Fibroblast of skin of back (primary cell): ENCODE results near the gene KCNQ2.

ENCODE experiments used
- DNase-seq: peaks from one replicate; pipeline ENCODE4 v3.0.0-alpha.2; 2013

KCNQ2 gene

DNA sequence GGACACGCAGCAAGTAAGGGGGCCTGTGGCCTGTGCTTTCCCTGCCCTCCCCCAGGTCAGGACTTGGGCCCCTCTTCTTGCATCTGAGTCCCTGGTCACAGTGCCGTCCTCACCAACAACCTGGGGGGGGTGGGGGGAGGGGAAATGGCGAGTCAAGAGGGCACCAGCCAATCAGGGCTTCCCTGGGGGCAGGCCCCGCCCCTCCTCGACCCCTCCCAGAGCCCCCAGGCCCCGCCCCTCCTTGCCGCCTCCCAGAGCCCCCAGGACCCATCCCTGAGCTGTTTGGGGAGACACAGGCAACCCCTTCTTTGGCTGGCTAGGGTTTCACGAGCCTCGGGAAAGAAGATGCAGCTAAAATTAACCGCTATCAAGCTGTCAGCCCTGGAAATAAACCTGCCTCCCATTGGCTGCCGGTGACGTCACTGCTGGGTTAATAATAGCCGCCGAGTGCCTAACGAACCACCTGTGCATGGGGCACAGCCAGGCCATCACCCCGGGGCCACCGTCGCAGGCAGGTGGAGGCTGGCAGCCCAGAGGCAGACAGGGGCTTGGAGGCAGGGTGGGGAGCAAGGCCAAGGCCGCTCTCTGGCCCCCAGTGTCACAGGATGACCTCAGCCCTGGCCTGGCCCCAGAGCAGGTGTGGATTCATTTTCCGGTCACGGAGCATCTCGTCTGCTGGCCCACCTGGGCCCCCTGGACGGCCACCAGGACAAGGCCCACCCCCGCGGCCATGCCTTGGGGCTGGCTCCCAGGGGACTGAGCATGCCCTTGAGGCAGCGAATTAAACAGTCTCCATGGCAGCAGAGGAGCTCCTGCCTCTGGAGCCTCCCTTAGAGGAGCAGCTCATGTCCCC, 29.6 kb upstream of the KCNQ2 start:
- DNase-seq: peak; percentile 21

DNA sequence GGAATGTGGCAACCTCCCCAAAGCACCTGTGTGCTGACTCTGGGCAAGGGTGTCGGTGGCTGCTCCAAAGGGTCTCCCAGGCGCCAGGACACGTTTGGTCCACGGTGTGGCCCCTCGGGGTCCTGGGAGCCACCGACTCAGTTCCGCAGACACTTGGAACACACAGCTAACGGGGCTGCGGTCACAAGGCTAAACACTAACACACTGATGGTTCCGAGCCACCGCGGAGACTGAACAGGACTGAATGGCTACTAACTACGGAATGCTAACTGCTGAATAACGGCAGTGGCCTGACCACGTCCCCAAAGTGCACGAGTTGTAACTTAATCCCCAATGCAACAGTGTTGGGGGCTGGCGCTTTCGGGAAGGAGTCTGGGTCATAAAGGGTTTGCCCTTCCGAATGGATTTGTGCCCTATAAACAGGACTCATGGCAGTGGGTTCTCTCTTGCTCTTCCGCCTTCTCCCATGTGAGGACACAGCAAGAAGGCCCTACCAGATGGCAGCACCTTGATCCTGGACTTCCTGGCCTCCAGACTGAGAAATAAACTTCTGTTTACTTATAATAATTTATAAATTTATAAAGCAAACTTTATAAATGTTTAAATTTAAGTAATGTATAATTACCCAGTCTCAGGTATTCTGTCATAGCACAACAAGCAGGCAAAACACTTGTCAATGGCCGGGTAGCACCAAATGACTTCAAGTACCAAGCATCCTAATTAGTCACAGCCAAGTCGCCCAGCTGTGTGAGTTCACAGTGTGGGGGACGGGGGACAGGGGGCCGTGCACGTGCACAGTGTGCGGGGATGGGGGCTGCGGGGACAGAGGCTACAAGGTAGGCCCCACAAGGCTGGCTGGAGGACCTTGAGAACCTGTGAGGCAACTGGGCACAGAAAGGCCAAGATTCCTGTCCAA, 28.7 kb upstream of the KCNQ2 start:
- no peak for DNase-seq

DNA sequence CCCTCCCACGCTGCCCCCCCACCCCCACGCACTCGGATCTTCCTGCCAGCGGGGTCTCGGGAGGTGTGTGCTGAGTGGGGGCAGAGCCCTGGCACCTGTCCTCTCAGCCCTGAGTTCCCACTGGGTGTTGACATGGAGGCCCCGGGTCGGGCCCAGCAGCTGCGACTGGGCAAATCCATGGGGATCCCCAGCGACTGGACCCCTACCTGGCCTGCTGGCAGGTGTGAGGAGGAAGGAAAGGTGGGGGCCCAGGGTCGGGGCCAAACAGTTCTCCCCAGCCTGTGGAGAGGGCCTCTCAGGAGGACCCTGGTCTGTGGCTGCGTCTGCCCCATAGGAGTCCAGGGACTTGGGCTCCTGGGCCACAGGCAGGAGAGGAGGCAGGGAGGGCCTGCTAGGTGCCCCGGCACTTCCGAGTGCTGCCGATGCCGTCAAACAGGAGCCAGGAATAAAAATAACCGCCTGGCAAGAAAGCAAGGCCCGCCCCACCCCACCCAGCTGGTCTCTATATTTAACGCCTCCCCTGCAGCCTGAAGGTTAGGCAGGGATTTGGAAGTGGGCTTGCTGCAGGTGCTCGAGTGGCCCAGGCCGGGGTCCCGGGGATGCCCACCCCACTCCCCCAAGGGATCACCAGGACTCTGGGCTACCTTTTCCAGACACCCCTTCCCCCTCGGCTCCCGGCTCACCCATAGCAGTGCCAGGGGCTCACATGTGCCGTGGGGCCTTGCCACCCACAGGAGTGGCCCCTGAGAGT, 27.9 kb upstream of the KCNQ2 start:
- DNase-seq: no peak

DNA sequence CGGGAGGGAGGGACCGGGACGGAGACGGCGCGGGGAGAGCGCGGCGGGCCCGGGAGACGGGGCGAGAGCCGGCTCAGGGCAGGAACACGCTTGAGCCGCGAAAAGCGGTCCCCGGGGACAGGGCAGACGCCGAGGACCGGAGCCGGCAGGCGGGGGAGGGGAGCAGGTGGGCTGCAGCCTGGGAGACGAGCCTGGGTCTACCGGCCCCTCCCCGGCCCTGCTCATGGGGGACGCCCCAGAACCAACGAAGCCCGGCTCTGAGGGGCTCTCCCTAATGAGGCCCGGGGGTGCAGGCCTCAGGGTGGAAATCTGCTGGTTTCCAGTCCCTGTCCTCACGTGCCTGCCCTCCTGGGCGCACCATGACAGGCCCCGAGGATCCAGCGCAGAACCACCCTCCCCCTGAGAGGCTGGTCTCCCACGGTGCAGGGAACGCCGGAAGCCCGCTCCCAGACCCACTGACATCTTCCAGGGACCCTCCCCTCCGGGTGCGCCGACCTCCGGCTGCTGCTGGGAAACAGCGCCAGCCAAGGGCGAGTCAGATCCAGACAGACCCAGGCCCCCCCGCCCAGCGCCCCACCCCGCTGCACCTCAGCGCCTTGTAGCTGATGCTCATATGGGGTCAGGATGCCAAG, 27.0 kb upstream of the KCNQ2 start:
- no peak for DNase-seq

DNA sequence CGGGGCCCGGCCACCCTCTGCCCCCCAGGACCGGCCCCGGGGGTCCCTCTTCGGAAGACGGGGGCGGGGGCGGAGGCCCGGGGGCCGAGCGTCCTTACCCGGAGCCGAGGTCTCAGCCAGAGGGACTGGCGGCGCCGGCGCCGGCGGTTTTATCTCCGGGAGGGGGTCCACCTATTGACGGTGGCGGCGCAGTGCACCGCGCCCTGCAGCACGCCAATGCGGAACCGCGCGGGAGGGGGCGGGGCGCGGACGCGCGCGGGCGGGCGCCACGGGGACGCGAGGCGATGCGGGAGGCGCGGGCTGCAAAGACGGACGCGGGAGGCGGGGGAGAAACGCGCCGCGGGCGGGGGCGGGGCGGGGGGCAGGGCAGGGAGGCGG, 26.5 kb upstream of the KCNQ2 start, which contains the start of gene EEF1A2:
TSS of gene EEF1A2 (minus strand) at position 124 of the 378 bp plus-strand sequence. CDS start 1,320 bp downstream, outside the sequence.
- no peak for DNase-seq

DNA sequence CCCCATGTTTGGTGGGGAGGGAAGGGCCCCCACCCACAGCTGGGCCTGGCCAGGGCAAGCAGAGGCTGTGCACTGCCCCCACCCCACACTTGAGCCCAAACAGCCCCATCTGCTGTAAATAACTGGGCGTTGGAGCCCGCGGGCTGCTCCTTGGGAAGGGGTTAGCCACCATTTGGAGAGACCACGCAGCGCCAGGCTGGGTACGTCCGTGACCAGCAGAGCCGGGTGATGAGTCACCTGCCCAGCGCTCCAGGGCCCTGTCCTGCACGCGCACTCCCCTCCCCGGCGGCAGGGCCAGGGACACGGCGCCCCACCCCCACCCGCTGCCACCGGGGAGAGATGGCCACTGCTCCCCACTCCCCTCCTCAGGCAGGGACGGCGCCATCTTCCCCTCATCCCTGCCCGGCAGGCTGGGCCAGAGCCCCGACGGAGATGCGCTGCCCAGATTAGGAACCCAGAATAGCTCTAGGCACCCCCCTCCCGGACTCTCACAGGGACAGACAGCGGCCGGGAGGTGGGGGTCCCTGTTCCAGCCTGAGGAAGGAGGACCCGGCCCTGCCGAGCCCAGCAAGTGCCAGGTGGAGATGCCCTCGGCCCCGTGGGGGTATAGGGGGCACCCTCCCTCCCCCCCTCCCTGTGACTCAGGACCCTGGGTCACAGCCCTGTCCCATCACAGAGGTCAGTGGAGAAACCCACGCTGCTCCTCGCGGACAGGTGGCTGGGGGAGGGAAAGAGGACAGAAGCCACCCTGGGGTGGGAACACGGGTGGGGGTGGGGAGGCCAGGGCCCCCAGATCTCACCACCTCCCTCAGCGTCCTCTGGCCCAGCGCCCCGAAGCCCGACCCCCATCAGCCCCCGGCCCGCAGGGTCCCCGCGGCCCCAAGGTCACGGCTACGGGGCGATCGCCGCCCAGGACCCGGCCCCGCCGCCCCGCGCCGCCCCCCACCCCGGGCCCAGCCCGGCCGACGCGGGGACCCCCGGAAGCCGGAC, 25.8 kb upstream of the KCNQ2 start:
- DNase-seq: peak; percentile 49

DNA sequence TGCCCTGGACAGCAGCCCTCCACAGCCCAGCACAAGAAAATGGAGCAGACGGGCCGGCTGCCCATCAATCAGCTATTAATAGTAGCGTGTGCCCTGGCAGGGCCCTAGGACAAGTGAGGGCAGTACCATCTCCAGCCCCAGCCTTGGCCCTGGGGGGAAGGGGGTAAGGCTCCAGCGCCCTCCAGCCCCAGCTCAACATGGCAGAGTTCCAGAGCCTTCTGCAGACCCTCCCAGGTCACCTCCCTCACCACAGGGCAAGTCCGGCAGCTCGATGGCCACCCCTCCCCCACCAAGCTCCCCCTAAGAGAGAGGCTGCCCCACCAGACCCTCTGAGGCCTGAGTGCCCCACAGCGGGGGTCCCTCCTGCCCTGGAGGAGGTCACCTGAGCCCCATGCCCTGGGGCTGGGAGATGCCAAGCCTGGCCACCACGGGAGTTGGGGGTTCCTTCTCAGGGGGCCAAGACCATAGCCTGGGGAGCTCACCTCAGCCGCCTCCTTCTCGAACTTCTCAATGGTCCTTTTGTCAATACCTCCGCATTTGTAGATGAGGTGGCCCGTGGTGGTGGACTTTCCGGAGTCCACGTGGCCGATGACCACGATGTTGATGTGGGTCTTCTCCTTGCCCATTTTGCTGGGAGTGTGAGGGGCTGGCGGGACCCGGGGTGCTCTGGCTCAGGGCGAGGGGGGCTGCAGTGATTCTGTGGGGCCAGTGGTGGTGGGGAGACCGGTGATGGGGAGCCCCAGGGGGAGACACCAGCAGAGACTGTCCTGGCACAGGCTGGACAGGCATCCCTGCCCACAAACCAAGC, 24.9 kb upstream of the KCNQ2 start:
- no peak for DNase-seq

DNA sequence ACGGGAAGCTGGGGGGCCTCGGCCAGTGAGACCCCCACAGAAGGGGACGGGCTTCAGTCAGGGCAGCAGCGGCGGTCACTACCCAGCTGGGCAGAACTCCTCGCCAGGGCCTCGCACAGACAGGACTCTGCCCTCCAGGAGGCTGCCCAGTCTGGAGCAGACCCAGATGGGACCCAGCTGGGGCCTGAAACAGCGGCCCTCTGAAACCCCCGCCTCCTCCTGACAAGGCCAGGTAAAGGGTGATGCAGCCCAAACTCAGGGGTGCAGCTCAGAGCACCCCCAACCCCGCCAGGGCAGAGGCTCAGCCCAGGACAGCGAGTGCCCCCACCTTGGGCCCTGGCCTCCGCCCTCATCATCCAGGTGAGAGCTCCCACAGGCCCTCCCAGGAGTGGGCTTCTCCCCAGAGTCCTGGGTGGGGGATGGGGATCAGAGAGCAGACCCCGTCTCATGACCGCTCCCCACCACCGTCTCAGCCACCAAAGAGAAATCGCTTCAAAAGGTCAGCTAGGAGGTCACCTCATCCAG, 24.2 kb upstream of the KCNQ2 start:
- no peak for DNase-seq

DNA sequence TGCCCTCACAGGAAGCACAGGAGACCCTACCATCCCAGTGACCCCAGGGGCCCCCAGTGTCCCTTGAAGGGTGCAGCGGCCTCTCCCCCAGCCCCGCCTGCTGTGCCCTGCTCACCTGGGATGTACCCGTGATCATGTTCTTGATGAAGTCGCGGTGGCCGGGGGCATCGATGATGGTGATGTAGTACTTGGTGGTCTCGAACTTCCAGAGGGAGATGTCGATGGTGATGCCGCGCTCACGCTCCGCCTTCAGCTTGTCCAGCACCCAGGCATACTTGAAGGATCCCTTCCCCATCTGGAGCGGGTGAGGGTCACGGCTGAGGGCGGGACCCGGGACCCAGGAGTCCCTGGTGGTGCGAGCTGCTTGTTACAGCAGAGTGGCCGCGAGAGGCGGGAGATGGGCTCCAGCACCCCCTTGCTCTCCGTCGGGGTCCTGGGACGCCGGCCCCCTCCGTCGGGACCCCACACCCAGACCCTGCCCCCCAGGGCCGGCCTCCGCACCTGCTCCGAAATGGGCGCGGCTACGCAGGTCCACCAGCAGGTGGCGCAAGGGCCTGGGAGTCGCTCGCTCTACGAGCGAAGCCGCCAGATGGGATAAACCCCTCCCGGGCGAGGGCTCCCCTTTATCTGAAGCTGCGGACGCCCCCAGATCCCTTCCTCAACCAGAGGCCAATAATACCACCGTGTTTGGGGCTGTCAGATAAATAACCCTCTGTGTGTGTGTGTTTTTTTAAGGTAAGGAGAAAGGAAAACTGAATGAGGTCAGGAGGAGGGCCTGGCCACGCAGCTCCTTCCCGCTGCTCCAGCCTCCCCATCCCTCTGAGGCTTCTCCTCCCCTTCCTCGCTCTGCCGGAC, 23.5 kb upstream of the KCNQ2 start:
- DNase-seq: peak; percentile 39

DNA sequence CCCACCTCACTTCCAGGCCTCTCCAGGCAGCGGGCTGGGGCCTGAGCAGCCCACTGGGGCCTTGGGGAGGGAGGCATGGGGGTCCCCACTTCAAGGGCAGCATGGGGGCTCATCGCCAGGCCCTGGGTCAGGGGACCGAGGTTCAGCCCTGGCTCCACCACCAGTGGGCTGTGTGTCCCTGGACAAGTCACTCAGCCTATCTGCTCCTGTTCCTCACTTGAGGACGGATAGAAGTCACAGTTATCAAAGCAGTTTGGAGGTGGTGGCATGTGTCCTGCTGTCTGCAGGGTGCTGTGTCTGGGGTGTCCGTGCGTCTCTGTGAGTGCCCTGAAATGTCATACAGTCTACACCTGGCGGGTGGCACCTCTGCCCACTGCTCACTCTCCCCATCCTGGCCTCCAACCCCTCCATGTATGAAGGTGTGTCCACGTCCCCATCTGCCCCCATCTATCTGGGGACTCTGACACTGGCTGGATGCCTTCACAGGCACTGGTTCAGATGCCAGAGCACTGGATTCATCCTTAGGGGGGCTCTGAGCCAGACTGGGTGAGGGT, 22.8 kb upstream of the KCNQ2 start:
- no peak for DNase-seq

DNA sequence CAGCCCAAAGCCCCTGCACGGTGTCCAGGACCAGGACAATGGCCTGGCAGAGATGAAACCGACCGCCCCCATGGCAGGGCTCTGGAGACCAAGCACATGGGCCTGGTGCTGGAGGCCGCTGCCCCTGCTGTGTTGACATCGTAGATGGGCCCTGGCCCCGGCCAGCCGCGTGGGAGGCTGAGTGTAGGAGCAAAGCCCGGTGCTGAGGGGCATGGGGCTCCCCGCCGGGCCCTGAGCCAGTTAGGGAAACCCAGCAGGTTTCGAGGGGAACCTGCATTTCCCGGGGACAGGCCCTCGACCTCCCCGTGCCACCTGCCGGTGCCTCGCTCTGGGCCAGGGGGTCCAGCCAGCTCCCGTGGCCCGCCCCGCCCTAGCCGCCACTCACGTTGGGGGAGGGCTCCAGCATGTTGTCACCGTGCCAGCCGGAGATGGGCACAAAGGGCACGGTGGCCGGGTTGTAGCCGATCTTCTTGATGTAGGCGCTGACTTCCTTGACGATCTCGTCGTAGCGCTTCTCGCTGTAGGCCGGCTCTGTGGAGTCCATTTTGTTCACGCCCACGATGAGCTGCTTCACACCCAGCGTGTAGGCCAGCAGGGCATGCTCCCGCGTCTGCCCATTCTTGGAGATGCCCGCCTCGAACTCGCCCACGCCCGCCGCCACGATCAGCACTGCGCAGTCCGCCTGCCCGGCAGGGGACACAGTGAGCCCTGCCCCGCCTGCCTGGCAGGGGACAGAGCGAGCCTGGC, 22.1 kb upstream of the KCNQ2 start:
- no peak for DNase-seq

DNA sequence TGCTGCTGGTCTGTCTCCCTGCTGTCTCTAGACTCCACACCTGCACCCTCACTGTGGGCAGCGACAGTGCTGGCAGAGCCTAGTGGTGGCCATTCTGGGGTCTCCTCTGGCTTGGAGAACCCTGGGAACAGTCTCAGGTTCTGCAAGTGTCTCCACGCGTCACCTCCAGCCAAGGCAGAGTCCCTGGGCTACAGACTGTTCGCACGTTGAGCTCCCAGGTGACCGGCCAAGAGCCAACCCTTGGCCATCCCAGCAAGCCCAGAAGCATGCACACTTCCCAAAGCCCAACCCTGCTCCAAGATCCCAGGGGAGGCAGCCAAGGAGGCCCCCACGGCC, 21.6 kb upstream of the KCNQ2 start:
- no peak for DNase-seq

DNA sequence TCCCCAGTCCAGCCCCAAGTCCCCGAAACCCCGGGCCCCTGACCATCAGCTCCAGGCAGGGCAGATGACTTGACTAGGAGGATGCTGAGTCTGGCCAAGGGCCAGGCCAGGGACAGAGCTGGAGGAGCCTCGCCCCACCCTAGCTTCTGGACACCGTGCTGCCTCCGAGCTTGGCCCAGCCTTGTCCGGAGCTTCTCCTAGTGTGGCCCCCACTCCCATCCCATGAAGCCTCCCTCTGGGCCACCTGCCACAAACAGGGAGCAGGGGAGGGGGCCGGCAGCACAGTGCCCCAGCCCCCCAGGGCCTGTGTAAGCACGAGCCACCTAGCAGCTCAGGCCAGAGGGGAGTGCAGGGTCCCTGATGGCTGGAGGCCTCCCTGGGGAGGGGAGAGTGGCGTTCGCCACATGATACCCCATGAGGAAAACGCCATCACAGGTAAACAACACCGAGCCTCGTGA, 21.1 kb upstream of the KCNQ2 start:
- no peak for DNase-seq

DNA sequence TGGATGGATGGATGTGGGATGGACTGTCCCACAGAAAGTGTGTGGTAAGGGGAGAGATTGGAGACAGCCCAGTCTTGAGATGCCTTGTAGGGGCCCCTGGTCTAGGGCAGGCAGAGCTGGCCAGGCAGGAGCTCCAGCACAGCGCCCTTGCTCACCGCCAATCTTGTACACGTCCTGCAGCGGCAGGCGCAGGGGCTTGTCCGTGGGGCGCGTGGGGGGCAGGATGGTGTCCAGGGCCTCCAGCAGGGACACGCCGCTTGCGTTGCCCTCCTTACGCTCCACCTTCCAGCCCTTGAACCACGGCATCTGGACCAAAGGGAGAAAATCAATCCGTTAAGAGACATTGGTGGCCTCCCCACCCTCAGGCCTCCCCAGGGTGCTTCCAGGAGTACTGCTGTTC, 20.5 kb upstream of the KCNQ2 start:
- no peak for DNase-seq

DNA sequence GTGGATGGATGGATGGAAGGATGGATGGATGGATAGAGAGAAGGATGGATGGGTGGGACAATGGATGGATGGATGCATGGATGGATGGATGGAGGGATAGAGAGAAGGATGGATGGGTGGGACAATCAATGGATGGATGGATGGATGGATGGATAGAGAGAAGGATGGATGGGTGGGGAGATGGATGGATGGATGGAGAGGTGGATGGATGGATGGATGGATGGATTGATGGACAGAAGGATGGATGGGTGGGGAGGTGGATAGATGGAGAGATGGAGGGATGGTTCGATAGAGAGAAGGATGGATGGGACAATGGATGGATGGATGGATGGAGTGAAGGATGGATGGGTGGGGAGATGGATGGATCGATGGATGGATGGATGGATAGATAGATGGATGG, 20.1 kb upstream of the KCNQ2 start:
- no peak for DNase-seq

DNA sequence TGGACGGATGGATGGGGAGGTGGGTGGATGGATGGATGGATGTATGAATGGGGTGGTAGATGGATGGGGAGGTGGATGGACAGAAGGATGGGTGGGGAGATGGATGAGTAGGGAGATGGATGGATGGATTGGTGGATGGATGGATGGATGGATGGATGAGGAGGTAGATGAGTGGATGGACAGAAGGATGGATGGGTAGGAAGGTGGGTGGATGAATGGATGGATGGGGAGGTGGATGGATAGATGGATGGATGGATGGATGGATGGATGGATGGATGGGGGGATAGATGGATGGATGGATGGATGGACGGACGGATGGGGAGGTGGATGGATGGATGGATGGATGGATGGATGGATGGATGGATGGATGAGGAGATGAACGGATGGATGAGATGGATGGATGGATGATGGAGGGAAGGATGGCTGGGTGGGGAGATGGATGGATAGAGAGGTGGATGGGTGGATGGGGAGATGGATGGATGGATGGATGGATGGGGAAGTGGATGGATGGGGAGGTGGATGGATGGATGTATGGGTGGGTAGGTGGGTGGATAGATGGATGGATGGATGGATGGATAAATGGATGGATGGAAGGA, 19.3 kb upstream of the KCNQ2 start:
- no peak for DNase-seq

DNA sequence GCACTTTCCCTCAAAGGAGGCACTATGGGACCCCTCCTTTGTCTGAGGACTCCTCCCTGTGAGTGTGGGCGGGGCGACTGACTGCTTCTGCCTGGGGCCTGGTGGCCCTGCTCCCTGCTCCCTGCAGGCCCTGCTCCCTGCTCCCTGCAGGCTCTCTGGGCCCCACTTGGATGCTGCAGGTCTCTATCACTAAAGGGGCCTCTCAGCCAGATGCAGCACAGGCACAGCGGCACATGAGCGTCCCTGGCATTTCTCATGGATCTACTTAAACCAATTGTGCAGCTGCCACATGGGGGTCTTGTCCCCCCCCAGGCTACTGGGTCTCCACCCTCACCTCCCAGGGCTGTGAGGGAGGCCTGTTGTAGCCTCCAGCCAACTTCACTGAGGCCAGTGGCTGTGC, 18.6 kb upstream of the KCNQ2 start:
- no peak for DNase-seq
